SIG-M5 (cell line): ENCODE data around the gene MACROD2.

Source experiments
- DNase-seq: peaks from one replicate; lab custom pipeline; 2025; lab: John Stamatoyannopoulos, UW

Gene MACROD2

DNA sequence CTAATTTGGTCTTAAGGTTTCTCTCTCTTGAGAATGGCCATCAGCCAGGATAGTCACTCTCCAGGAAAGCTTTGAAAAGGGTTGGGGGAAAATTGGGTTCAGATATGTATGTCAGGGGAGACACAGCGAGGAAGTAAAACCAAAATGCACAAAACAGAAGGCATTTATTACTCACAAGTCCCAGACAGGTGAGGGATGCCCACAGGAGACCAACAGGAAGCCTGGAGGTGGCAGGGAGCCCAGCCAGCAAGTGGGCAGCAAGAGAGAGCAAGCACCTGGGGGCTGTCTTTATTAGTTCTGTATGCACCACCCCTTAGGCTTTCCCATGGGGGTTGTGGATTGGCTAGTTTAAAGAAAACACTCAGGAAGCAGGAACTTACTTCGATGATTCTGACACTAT lies 1870.2 kb downstream of the MACROD2 start:
- DNase-seq, result no peak

DNA sequence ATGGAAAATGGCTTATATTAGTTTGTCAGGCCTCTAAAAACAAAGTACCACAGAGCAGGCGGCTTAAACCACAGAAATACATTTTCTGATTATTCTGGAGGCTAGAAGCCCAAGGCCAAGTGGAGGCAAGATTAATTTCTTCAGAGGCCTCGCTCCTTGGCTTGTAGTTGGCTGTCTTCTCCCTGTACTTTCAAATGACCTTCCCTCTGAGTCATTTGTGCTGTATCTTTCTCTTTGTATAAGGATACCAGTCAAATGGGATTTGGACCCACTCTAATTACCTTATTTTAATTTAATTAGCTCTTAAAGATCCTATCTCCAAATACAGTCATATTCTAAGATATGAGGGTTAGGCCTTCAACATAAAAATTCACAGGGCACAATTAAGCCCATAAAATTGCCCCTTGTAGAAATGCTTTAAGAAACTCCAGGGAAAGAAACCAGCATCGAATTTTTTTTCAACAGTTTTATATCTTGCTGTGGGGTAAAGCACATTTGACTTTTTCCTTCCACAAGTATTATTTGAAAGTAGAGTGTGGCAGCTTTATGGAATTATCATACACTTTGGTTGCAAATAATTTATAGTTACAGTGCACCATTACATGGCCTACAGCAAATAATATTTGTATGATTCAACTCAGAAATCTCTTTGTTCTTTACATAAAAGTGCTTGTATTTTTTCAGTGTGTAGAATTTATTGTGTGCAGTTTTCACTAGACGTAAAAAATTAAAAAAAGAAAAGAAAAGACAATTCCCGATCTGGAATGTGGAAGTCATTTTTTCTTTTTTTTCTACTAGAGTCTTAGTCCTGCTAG lies 1871.8 kb downstream of the MACROD2 start:
- no peak for DNase-seq

DNA sequence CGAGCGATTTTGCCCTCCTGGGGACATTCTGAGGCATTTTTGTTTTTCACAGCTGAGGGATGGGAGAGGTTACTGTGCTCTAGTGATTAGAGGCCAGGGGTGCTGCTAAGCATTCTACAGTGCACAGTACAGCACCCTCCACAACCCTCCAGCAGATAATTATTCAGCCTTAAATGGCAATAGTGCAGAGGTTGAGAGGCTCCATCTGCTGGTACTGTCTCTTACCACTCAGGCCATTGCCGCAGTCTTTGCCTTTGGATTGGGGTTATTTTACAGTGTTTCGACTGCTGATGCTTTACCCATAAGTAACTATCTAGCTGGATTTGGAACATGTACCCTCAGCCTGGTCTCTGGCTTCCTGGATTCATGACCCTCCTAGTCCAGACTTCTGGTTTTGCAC lies 1872.6 kb downstream of the MACROD2 start:
- DNase-seq, result no peak

DNA sequence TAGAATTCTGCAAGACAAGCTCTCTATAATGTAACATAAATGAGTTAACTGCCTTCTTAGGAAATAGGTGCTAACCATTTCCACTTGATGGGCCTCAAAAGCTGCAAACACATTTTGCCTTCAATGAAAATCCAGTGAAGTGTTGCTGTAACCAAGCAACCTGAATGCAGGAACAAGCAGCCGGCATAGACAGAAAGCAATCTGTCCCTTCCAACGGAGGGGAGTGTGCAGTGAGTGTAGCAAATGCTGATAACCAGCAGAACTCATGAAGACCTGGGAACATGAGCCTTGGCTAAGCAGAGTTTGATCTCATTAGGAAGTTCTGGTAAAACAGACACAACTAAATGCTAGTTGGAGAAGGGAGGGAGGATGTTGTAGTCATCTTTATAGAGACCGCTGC lies 1880.1 kb downstream of the MACROD2 start:
- DNase-seq, result no peak

DNA sequence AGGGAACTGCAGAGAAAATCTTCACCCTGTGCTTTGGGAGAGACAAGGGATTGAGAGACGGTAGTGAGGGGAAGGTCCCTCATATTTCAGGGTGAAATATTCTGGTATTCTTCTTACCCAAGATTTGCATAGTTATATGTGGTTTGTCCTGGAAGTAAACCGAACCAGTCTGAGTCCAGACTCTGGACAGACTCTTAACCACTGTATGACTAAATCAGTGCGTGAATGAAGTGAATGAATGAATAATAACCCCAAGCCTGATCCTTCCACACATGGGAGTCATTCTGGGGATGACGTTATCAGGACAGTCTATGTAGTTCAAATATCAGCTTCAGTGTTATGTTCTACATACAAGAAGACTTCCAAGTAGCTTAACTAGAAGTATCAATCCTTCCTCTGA lies 1887.2 kb downstream of the MACROD2 start:
- DNase-seq, result no peak

DNA sequence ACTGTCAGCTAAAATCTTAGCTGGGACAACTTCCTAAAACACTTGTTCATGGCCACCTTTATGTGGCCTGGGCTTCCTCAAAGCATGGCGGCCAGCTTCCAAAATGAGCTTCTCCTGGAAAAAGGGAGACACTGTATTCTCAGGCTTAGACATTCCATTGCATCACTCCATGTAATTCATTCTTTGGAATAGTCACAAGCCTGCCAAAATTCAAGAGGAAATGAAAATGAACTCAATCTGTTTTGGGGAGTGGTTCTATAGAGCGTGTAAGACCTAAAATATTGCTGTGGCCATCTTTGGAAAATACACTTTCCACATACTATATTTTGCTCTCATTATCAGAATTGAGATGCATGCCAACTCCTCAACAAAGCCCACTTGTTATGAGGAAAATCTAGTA lies 1890.9 kb downstream of the MACROD2 start:
- DNase-seq, result no peak

DNA sequence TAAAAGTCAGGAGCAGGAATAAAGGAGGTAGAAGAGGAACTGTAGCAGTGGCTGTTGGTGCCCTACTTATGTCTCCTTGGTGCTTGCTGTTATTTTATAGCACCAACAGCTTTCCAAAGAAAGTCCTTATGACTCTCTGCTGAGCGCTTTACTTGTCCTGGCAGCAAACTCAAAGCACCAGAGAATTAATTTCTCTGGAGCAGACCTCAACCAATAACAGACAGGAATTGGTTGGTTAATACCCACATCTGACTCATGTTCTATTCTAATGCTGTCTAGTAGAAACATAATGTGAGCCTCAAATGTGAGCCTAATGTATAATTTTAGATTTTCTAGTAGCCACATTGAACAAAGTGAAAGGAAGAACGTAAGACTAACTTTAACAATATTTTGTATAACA lies 1892.1 kb downstream of the MACROD2 start:
- DNase-seq, result no peak

DNA sequence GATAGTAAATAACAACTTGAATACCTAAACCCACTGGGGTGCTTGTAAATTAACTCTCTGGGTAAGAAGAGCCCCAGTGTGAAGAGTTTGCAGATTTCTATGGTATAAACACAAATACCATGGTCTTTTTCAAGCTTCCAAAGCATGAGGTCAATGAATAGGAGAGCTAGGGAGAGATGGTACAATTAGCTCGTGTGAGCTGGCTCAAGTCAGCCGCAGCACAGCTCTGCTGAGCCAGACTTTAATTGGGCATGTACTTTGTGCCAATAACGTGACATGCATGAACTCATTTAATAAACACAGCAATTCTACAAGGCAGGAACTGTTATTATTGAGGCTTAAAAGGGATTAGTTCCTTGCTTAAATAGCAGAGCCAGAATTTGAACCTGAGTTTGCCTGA lies 1893.7 kb downstream of the MACROD2 start:
- no peak for DNase-seq

DNA sequence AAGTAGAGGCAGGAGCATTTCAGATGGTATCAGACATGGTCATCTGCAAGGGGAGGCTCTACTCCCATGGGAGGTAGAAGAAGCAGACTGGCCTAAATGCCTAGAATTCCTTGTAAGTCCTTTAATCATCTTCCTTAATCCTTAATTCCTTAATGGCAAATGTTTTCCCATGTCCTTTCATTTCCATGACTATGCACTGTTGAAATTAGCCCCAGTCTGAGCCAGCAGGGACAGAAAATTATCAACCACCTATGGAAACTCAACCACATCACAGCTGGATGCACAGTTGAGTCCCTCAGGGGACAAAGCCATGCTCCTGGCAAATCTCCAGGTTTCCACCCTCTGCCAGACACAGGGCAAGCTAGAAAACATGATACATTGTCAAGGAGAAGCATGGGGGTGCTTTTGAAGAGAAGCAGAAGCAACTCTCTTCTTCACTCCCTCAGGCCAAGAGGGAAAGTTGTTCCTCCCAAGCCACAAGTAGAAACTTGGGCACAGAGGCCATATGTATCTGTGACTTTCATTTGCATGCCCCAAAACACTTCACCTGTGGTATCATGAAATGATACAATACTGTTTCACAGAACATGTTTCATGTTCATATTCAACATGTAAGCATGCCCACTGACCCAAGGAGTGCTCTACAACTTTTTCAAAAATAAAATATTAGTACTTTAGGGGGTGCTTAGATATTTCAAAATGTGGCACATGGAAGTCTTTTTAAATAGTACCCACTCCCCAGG lies 1894.4 kb downstream of the MACROD2 start:
- no peak for DNase-seq

DNA sequence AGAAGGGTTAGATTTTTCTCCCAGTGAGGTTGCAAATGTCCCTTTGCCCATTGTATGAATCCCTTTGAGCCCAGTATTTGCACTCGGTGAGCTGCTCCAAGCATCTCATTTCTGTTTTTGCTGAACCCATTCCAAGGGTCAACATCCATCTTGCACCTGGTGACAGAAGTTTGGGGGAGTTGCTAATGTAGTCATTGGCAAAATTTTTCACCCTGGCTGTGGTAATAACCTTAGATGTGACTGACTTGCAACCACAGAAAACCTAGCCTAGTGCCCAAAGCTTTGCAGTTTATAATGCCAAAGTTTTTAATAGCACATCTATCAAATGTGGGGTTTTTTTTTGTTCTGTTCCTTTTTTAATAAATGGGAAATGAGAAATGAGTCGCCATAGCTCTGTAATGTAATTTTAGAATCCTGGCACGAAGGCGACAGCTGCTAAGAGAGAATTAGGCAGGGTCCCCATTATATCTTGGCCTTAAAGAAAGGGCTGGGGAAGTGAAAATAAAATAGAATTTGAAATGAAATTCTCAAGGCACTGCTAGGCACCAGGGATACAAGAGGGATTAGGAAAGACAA lies 1895.2 kb downstream of the MACROD2 start:
- no peak for DNase-seq

DNA sequence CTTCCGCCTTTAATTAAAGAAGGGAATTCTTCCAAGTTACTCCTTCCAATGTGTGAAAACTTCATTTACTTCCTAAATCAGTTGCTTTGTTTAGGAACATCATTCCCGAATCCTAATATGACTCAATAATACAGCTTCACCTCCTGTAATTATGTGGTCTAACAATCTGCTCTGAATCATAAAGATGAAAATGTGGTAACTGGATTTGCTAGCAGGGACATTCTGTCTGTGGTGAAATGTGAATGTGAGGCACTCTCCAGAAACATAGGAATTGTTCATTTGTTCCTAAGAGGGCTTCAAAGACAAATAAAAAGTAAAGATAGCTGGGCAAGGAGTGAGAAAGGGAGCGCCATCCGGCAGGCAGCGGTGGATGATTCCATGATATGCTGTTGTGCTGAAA lies 1899.8 kb downstream of the MACROD2 start:
- no peak for DNase-seq

DNA sequence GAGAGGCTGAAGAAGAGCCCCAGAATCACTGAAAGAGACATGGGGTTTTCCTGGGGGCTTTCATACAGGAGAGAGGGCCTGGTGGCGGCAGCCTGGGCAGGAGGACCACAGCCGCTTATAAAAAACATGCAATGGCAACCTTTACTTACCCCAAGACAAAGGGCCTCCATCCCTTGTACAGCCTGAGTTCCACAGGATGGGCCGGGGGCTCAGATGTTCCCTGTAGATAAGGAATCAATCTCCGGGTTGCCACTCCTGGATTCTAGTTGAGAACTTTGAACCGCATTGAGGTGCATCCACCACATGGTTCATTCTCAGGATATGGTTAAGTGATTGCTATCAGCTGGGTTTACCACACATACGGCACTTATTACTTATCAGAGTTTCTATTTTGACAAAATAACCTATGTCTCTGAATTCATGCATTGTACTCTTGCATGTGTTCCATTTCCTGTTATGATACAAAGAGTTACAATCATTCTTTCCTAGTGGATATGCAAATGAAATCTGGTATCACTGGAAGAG lies 1900.3 kb downstream of the MACROD2 start:
- no peak for DNase-seq

DNA sequence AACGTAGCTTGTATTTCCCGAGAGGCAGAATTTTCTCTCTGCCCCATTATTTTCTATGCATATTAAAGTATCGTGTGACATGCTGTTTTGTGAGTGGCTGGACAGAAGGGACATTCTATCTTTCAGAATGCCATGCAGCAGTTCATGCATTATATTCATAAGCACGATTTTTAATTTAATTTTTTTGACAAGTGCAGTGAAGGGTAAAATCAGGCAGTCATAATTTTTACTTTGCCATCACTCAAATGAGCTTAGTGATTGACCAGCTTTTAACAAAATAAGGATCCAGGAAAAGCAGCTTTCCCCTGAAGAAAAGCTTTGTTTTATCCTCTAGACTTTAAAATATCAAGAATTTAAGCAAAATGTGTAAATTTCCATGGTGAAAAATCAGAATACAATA lies 1904.7 kb downstream of the MACROD2 start:
- DNase-seq, result no peak

DNA sequence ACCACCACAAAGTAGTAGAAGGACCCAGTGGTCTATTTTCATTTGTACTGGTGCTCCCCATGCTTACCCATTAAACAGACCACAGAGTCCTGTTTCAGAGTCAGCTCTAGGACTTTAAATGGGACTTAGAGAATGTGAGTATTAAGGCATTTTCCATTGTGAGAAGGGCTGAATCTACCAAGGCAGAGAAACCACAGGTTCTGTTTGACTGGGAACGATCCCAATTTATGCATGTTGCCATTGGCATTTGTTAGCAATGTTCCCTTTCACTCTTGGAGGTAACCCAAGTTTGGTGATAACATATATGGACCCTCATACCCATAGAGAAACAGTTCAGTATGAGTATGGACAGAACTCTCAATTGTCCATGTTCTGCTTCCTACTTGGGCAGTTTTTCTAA lies 1905.1 kb downstream of the MACROD2 start:
- DNase-seq, result no peak

DNA sequence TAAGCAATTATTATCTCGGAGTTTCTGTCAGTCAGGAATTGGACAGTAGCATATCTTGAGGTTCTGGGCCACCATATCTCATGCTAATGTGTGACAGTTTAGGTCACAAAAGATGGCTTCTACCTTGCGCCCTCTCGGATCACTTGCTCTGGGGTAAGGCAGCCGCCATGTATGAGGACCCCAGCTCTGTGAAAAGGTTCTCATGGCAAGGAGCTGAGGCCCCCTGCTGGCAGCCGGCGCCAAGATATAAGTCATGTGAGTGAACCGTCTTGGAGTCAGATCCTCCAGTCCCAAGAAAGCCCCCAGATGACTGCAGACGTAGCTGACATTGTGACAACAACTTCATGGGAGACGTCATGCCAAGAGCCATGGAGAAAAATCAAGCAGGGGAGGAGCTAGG lies 1907.2 kb downstream of the MACROD2 start:
- no peak for DNase-seq

DNA sequence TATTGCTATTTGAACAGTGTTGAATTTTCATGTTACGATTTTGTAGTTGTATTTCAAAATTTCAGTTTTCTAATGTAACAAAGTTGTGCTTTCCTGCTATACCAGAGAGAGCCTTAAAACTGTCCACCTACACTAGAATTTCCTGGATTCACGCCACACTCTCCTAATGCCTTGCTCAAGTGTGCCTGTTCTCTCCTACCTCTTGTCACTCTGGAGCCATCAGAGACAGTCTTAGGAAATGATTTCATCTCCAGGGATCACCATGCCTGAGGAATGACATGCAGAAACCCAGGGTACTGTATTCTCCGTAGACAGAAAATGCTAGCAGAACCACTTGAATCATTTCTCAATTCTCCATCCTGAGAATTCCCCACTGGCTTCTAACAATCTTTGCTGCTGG lies 1910.3 kb downstream of the MACROD2 start:
- DNase-seq, result no peak

DNA sequence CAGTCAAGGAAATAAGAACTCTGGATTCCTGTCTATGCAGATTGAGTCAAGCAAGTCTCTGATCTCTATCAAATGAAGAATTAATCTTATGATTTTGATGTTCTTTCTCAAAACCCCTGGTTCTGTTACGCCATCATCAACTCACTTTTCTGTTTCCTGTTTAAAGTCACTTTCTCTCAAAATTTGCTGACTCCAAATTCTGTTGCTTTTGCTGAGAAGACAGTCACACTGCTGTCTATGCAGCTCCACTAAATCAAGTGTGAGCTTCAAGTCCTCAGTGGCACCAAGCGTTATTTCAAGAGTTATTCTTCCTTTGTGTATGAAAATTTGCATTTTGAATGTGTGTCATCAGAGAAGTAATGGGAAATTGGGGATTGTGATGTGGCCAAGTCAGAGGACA lies 1914.7 kb downstream of the MACROD2 start:
- no peak for DNase-seq

DNA sequence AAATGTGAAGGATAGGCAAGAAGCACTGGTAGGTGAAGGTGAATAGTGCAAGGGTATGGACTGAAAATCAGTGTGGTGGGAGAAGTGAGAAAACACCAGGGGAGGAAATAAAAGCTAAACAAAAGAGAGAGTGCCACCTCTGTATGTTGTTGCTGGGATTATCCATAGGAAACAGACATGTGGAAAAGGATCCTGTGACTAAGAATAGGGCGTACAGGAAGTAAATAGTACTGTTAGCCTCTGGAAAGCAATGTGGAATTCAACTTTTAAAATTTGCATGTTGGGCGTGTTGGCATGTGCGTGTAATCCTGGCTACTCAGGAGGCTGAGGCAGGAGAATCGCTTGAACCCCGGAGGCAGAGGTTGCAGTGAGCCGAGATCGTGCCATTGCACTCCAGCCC lies 1916.3 kb downstream of the MACROD2 start:
- DNase-seq, result no peak

DNA sequence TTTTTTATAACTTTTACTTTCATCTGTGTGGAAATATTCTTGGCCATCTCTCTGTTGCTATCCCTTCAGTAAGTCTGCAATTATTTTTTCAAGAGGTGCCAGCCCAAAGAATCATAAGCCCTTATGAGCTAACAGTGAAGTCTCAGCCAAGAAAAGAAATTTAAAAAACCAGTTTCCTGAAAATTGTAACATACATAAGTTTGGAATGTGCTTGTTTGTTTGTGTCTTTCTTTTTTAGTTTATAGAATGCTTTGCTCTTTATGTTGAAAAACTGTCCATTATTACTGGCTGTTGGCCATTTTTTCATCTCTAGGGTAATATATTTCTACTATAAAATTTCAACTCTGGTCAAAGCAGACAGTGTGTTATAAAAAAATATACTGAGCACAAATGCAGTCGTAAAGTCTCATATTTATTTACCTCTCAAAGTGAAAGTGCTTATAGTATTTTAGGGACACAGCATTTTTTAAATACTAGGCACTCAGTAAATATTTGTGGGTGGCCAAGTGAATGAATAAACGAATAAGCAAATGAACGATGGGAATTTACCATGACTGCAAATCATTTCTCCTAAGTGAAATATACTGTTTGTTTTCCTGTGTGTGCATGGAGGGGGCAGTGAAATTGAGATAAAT lies 1918.2 kb downstream of the MACROD2 start:
- DNase-seq, result no peak

DNA sequence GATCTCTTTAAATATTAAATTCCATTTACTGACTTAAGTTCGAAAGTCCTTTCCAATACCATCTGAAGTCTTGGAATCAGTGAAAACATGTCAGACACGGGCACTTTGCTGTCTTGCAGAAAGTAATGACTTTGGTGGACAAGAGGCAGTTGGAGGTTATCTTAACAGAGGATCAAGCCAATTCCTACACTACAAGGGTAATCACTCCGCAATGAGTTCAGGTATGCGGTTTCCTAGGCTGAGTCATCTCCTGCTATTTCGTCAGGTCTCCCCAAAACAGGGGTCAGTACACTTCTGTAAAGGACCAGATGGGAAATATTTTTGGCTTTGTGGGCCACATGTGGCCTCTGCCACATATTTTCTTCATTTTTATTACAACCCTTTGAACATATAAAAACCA lies 1921.3 kb downstream of the MACROD2 start:
- no peak for DNase-seq

DNA sequence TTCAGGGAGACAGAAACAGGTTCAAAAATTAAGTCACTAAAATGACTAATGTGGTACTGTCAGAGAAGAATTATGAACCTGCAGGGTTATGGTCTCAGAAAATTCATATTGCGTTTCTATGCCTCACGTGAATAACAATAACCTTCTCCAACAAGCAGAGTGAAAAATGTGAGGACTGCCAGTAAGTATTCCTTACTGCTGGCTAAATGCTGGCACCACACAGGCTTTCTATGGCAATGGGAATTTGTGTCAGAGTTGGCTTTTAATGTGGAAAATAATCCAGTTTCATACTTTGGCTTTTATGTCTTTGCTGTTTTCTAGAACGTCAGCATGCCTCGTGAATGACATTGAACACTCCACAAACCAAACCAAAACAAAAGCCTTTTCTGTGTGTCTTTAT lies 1922.0 kb downstream of the MACROD2 start:
- no peak for DNase-seq

DNA sequence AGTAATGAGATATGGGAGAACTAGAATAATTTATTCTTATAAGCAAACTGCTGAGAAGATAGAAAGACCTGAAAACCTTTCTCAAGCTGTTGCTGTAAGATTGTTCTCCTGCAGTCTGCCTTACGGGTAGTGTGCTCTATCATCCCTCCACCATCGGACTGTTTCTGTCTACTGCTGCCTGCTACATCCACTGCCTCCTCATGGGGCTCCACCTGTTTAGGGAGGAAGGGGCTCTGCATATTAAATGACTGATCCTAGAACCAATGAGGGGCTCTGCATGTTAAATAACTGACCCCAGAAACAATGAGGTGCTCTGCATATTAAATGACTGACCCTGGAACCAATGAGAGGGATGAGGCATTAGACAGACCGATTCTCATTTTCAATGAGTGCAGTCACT lies 1923.3 kb downstream of the MACROD2 start:
- no peak for DNase-seq

DNA sequence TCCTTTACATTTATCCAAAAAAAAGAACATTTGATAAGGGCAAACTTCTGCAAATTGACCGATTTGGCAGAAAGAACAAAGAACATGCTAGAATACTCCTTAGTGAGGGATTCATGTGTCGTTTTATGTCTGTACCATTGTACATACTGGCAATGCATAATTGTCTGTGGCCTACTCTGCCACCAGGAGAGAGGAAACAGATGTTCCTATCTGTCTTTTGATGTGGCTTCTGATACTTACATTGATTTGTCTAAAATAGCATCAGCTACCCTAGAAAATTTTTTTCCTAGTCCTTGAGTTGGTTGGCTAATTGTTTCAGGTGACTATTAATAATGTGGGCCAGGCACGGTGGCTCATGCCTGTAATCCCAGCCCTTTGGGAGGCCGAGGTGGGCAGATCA lies 1923.8 kb downstream of the MACROD2 start:
- no peak for DNase-seq
